GM12878 (cell line): ENCODE results near the gene SRXN1.

ENCODE experiments used
- ATF2 ChIP-seq: IDR thresholded peaks from 2 replicates; pipeline ENCODE4 v1.6.1; 2012; ENCODE audit warnings: low read length, inconsistent platforms
- BRCA1 ChIP-seq: IDR thresholded peaks from 2 replicates; pipeline ENCODE4 v1.6.1; 2011; ENCODE audit warnings: low read depth, low read length, improper control_type of control experiment
- CHD2 ChIP-seq: IDR thresholded peaks from 2 replicates; pipeline ENCODE4 v1.6.1; 2011; ENCODE audit warnings: low read depth, low read length, improper control_type of control experiment, borderline replicate concordance
- CTCF ChIP-seq, 3 experiments: IDR thresholded peaks in 2 of 3; conservative IDR thresholded peaks in 1 of 3; 2 replicates each; pipeline ENCODE4 v1.5.1; 2011; ENCODE audit warnings: low read depth in 3 of 3, low read length in 3 of 3, mild to moderate bottlenecking in 3 of 3, control low read depth in 2 of 3, moderate library complexity in 2 of 3, inconsistent platforms in 1 of 3, mixed read lengths in 1 of 3; ENCODE audit not compliant: control insufficient read depth in 2 of 3, insufficient read depth in 1 of 3; ENCODE audit errors: extremely low read depth in 1 of 3
- IRF3 ChIP-seq: fragments of 450-650 bp; IDR thresholded peaks from 2 replicates; pipeline ENCODE4 v1.6.1; 2014; ENCODE audit warnings: mild to moderate bottlenecking
- KAT2A ChIP-seq: conservative IDR thresholded peaks from 2 replicates; pipeline ENCODE4 v1.6.1; 2011; ENCODE audit warnings: low read depth, low read length; ENCODE audit not compliant: control insufficient read depth
- POLR2A ChIP-seq: IDR thresholded peaks from 2 replicates; pipeline ENCODE4 v1.6.1; 2011; ENCODE audit warnings: low read depth, mild to moderate bottlenecking, low read length
- TCF12 ChIP-seq: IDR thresholded peaks from 2 replicates; pipeline ENCODE4 v1.6.1; 2011; ENCODE audit warnings: low read depth, mild to moderate bottlenecking, low read length
- YY1 ChIP-seq: IDR thresholded peaks from 2 replicates; pipeline ENCODE4 v1.6.1; 2011; ENCODE audit warnings: low read depth, mild to moderate bottlenecking, low read length
- ZNF384 ChIP-seq: IDR thresholded peaks from 2 replicates; pipeline ENCODE4 v1.6.1; 2012; ENCODE audit warnings: low read depth, mild to moderate bottlenecking, low read length, improper control_type of control experiment, borderline replicate concordance

DNA sequence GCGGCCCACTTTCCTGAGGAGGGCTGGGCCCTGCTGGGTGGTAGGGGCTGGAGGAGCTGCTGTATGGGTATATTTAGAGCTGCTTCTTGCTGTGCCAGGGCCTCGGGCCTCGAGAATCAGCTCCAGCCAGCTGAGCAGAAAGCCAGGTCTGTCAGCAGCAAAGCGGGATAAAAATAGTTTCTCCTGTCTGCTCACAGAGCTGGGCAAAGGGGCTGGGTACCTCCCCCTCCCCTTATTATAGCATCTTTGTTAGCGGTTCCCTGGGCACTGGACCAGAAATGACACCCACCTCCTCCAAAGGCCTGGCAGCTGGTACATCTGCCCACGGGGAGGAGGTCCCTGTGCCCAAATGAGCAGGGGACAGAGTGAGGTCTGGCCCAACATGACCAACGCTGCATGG, 16.6 kb upstream of the SRXN1 start:
- no peak for TF ChIP-seq POLR2A
- TF ChIP-seq CTCF (IDR thresholded peaks at IDR 0.05 in 2 of 3, conservative IDR thresholded peaks at IDR 0.05 in 1 of 3; ENCODE audit: control insufficient read depth in 2 of 3, extremely low read depth in 1 of 3, insufficient read depth in 1 of 3, low read depth in 3 of 3, low read length in 3 of 3) = no peak
- no peak for TF ChIP-seq ATF2
- TF ChIP-seq TCF12 = no peak
- no peak for TF ChIP-seq BRCA1
- no peak for TF ChIP-seq CHD2
- no peak for TF ChIP-seq YY1
- no peak for TF ChIP-seq ZNF384
- TF ChIP-seq KAT2A = no peak
- TF ChIP-seq IRF3 = no peak
